Measurements from ENCODE around the gene ALG10.
"Not testable (repeated sequence)": the region's sequence is repeated elsewhere in the genome, so short reads cannot be mapped to it uniquely, and the experiment has no call there.

ALG10 gene, protein sequence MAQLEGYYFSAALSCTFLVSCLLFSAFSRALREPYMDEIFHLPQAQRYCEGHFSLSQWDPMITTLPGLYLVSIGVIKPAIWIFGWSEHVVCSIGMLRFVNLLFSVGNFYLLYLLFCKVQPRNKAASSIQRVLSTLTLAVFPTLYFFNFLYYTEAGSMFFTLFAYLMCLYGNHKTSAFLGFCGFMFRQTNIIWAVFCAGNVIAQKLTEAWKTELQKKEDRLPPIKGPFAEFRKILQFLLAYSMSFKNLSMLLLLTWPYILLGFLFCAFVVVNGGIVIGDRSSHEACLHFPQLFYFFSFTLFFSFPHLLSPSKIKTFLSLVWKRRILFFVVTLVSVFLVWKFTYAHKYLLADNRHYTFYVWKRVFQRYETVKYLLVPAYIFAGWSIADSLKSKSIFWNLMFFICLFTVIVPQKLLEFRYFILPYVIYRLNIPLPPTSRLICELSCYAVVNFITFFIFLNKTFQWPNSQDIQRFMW

DNA sequence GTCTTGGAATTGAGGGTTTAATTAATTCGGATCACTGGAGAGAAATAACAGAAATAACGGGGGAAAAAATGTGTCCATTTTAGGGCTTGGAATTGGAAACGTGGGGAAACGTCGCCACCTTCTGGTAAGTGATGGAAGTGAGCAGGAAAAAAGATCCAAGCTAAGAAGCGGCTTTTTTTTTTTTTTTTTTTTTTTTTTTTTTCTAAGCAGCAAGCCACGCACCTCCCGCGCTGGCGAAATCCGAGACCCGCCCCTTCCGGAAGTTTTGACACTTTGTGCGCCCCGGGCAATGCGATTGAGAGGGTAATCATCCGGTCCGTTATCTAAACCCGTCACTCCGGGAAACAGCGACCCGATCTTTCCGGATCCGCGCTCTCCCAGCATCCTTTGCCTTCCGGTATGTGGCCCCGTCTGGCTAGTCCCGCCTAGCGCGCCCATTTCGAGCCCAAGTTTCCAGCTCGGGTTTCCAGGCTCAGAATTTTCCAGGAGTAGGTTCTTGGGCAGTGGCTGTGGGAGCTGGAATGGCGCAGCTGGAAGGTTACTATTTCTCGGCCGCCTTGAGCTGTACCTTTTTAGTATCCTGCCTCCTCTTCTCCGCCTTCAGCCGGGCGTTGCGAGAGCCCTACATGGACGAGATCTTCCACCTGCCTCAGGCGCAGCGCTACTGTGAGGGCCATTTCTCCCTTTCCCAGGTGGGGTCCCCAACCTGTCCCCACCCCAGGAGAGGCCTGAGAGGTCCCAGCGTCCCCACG is at the start of gene ALG10:
TSS of gene ALG10 (plus strand) at position 418 of the 752 bp plus-strand sequence. CDS start at position 522, 104 bp downstream.
- no peaks in the 10 kb centered on the region for H3K9me3 ChIP-seq (ENCODE audit: low read length)
- no peaks in the 10 kb centered on the region for H3K27me3 ChIP-seq (ENCODE audit: insufficient read depth, low read length)
- peaks cover 12% of the 10 kb centered on the region for H3K36me3 ChIP-seq (ENCODE audit: insufficient read depth, low read length)
- H3K4me1 ChIP-seq (ENCODE audit: insufficient read depth, low read length): peaks cover 6% of the 10 kb centered on the region
- H2AFZ ChIP-seq (ENCODE audit: low read depth, low read length): peak within 1 kb of the TSS; percentile 80
- peak within 1 kb of the TSS; percentile 60 for H3K4me3 ChIP-seq (ENCODE audit: low read length)

DNA sequence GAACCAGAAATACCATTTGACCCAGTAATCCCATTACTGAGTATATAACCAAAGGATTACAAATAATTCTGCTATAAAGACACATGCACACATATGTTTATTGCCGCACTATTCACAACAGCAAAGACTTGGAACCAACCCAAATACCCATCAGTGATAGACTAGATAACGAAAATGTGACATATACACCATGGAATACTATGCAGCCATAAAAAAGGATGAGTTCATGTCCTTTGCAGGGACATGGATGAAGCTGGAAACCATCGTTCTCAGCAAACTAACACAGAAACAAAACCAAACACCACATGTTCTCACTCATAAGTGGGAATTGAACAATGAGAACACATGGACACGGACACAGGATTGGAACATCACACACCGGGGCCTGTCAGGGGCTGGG is 49.4 kb upstream of the ALG10 start:
- not testable (repeated sequence) for H3K4me3 ChIP-seq (ENCODE audit: low read length); H3K36me3 ChIP-seq (ENCODE audit: insufficient read depth, low read length); H3K4me1 ChIP-seq (ENCODE audit: insufficient read depth, low read length); H3K27me3 ChIP-seq (ENCODE audit: insufficient read depth, low read length); H2AFZ ChIP-seq (ENCODE audit: low read depth, low read length); H3K9me3 ChIP-seq (ENCODE audit: low read length)

- Histone ChIP-seq H3K4me3 (ENCODE audit: low read length) (no peak overlapping the region), H3K27me3 (ENCODE audit: insufficient read depth, low read length) (no peaks in the 10 kb centered on the region), H3K9me3 (ENCODE audit: low read length) (no peaks in the 10 kb centered on the region), H3K4me1 (ENCODE audit: insufficient read depth, low read length) (no peaks in the 10 kb centered on the region), H2AFZ (ENCODE audit: low read depth, low read length) (no peak overlapping the region), H3K36me3 (ENCODE audit: insufficient read depth, low read length) (no peaks in the 10 kb centered on the region)
Observed at GRCh38 chr12:33977887-33978286, 44.4 kb upstream of the ALG10 start.

DNA sequence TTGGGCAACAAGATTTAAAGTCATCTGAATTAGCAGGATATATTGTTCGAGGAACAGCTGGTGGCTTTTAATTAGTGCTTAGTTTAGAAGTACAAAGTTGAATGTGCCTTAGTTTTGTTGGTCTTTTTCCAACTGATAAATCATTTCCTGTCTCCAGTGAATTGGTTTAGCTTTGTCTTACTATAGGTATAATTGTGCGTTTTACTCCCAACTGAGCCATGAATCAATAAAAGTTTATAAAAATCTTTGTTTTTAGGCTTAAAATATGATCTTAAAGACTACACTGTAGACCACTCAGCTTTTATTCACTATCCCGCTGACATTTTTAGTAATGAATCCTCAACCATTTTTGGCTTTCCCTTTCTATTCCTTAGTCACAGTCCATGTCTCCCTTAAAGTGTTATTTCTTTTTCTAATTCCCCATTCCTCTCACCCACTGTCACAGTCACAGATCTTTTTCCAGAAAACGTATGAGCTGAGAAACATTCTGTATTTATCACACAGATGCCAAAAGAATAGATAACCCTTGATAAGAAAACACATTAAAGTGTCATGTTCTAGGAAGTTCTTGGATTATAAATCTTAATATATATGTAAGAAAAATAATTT is 34.0 kb upstream of the ALG10 start:
- Histone ChIP-seq H3K27me3 (ENCODE audit: insufficient read depth, low read length) (no peaks in the 10 kb centered on the region), H3K4me3 (ENCODE audit: low read length) (no peak overlapping the region), H3K9me3 (ENCODE audit: low read length) (no peaks in the 10 kb centered on the region), H2AFZ (ENCODE audit: low read depth, low read length) (no peak overlapping the region), H3K36me3 (ENCODE audit: insufficient read depth, low read length) (no peaks in the 10 kb centered on the region), H3K4me1 (ENCODE audit: insufficient read depth, low read length) (no peaks in the 10 kb centered on the region)

DNA sequence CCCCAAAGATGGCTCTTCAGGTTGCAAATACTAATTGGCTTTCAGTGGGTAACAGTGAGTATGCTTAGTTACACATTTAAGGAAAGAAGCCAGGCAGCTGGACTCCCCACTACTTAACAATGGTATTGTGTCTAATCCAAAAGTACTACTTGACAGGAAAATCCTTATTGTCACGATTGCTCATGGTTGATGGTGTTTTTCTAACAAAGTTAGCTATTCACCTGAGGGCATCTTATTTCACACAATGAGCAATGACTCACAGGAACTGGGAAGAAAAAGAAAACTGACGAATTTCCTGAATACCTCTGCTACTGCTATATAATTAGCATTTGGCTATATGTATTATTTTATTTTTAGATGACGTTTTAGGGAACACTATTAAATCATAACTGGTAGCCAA is 33.4 kb upstream of the ALG10 start:
- H3K27me3 ChIP-seq (ENCODE audit: insufficient read depth, low read length): no peaks in the 10 kb centered on the region
- H3K36me3 ChIP-seq (ENCODE audit: insufficient read depth, low read length): no peaks in the 10 kb centered on the region
- H3K4me1 ChIP-seq (ENCODE audit: insufficient read depth, low read length): no peaks in the 10 kb centered on the region
- H3K9me3 ChIP-seq (ENCODE audit: low read length): no peaks in the 10 kb centered on the region
- no peak overlapping the region for H3K4me3 ChIP-seq (ENCODE audit: low read length)
- H2AFZ ChIP-seq (ENCODE audit: low read depth, low read length): no peak overlapping the region

- H3K4me3 ChIP-seq (ENCODE audit: low read length): no peak overlapping the region
- H3K9me3 ChIP-seq (ENCODE audit: low read length): no peaks in the 10 kb centered on the region
Observed at GRCh38 chr12:33994857-33995808, 27.2 kb upstream of the ALG10 start.

DNA sequence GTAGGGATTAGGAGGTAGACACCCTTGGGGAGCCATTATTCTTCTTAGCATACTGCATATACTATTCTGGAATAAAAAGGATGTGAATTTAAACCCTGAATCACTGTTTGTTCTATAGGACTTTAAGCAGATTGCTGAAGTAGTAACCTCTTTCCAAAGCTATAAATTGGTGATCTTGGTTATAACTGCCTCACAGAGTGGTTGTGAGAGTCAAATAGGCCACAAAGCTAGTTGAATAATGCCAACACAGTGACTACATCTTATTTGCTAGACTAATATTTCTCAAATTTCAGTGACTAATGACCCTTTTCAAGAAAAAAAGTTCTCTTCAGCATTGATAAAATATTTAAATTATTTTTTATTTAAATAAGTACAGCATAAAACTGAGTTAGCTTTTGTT is 13.5 kb upstream of the ALG10 start:
- not testable (repeated sequence) for H3K4me3 ChIP-seq (ENCODE audit: low read length); H3K4me1 ChIP-seq (ENCODE audit: insufficient read depth, low read length); H3K27me3 ChIP-seq (ENCODE audit: insufficient read depth, low read length); H3K9me3 ChIP-seq (ENCODE audit: low read length); H2AFZ ChIP-seq (ENCODE audit: low read depth, low read length); H3K36me3 ChIP-seq (ENCODE audit: insufficient read depth, low read length)

More at GRCh38 chr12:33994857-33995808, 27.2 kb upstream of the ALG10 start:
- Histone ChIP-seq H3K36me3 (ENCODE audit: insufficient read depth, low read length) (no peaks in the 10 kb centered on the region), H3K27me3 (ENCODE audit: insufficient read depth, low read length) (no peaks in the 10 kb centered on the region), H2AFZ (ENCODE audit: low read depth, low read length) (no peak overlapping the region), H3K4me1 (ENCODE audit: insufficient read depth, low read length) (no peaks in the 10 kb centered on the region)

DNA sequence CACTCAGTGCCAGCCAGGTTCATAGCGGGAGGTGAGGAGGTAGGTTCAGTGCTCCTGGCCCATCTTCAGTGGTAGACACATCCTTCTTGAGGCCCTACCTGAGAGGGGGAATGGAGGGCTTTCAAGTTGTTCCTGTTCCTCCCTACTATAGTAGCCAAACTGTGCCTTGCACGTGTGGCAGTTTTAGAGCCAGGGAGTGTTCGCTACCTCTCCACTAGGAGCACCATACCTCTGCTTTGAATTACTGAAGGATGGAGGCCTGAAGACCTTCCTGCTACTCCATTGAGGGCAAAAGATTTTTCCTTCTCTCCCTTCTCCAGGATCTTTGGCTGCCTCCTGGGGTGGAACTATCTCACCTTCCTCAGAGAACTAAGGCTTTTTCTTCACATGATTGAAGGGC is 5.9 kb upstream of the ALG10 start:
- Histone ChIP-seq H3K9me3 (ENCODE audit: low read length) (no peaks in the 10 kb centered on the region), H3K4me3 (ENCODE audit: low read length) (no peak overlapping the region), H3K27me3 (ENCODE audit: insufficient read depth, low read length) (no peaks in the 10 kb centered on the region), H2AFZ (ENCODE audit: low read depth, low read length) (no peak overlapping the region), H3K36me3 (ENCODE audit: insufficient read depth, low read length) (no peaks in the 10 kb centered on the region), H3K4me1 (ENCODE audit: insufficient read depth, low read length) (no peaks in the 10 kb centered on the region)

DNA sequence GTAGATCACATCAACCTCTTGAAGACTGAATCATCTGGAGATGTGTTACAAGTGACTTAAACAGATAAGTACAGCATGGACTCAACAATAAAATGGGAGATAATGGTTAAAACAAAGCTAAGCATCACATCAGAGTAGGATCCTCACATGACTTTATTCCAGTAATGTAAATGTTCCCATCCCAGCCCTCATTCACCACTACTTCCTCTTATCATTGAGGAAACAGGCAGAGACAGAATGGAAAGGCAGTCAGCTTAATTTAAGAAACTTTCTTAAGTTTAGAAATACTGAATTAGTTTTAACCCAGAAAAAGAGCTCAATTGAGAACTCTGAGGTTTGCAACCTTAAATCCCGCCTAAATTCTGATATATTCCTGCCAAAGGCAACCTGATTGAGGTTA is 1.2 kb upstream of the ALG10 start:
- Histone ChIP-seq H3K27me3 (ENCODE audit: insufficient read depth, low read length) (no peaks in the 10 kb centered on the region), H3K36me3 (ENCODE audit: insufficient read depth, low read length) (peaks cover 12% of the 10 kb centered on the region), H3K9me3 (ENCODE audit: low read length) (no peaks in the 10 kb centered on the region), H3K4me3 (ENCODE audit: low read length) (no peak overlapping the region), H2AFZ (ENCODE audit: low read depth, low read length) (peak overlapping the region; percentile 72), H3K4me1 (ENCODE audit: insufficient read depth, low read length) (peaks cover 6% of the 10 kb centered on the region)

GRCh38 chr12:34027661-34028060 is 5.4 kb downstream of the ALG10 start:
- H2AFZ ChIP-seq (ENCODE audit: low read depth, low read length); H3K9me3 ChIP-seq (ENCODE audit: low read length); H3K4me1 ChIP-seq (ENCODE audit: insufficient read depth, low read length); H3K27me3 ChIP-seq (ENCODE audit: insufficient read depth, low read length); H3K4me3 ChIP-seq (ENCODE audit: low read length): not testable (repeated sequence)
- peaks cover 12% of the 10 kb centered on the region for H3K36me3 ChIP-seq (ENCODE audit: insufficient read depth, low read length)

GRCh38 chr12:34030591-34030990 is 8.3 kb downstream of the ALG10 start:
- Histone ChIP-seq H3K36me3 (ENCODE audit: insufficient read depth, low read length) (peaks cover 2% of the 10 kb centered on the region), H3K4me1 (ENCODE audit: insufficient read depth, low read length) (no peaks in the 10 kb centered on the region), H2AFZ (ENCODE audit: low read depth, low read length) (no peak overlapping the region), H3K9me3 (ENCODE audit: low read length) (peaks cover 1% of the 10 kb centered on the region), H3K4me3 (ENCODE audit: low read length) (no peak overlapping the region), H3K27me3 (ENCODE audit: insufficient read depth, low read length) (no peaks in the 10 kb centered on the region)

GRCh38 chr12:34033628-34034296 is 11.5 kb downstream of the ALG10 start:
- Histone ChIP-seq H3K4me1 (ENCODE audit: insufficient read depth, low read length) (no peaks in the 10 kb centered on the region), H3K36me3 (ENCODE audit: insufficient read depth, low read length) (peaks cover 2% of the 10 kb centered on the region), H3K9me3 (ENCODE audit: low read length) (peaks cover 1% of the 10 kb centered on the region), H2AFZ (ENCODE audit: low read depth, low read length) (no peak overlapping the region), H3K27me3 (ENCODE audit: insufficient read depth, low read length) (no peaks in the 10 kb centered on the region), H3K4me3 (ENCODE audit: low read length) (no peak overlapping the region)
